Panc1 (cell line): ENCODE data around the gene CRTC1.

Experiments
- POLR2AphosphoS5 ChIP-seq: IDR thresholded peaks from 2 replicates; pipeline ENCODE4 v1.6.1; 2012; ENCODE audit warnings: mild to moderate bottlenecking, low read depth, low read length, moderate library complexity
- TCF7L2 ChIP-seq: IDR thresholded peaks from 2 replicates; pipeline ENCODE4 v1.6.1; 2011; ENCODE audit warnings: mild to moderate bottlenecking, low read depth, low read length, inconsistent platforms
- TF ChIP-seq, protein P1 (sequence below): fragments of 450-650 bp; IDR thresholded peaks from 2 replicates; pipeline ENCODE4 v1.5.1; 2017; ENCODE audit warnings: mild to moderate bottlenecking

DNA sequence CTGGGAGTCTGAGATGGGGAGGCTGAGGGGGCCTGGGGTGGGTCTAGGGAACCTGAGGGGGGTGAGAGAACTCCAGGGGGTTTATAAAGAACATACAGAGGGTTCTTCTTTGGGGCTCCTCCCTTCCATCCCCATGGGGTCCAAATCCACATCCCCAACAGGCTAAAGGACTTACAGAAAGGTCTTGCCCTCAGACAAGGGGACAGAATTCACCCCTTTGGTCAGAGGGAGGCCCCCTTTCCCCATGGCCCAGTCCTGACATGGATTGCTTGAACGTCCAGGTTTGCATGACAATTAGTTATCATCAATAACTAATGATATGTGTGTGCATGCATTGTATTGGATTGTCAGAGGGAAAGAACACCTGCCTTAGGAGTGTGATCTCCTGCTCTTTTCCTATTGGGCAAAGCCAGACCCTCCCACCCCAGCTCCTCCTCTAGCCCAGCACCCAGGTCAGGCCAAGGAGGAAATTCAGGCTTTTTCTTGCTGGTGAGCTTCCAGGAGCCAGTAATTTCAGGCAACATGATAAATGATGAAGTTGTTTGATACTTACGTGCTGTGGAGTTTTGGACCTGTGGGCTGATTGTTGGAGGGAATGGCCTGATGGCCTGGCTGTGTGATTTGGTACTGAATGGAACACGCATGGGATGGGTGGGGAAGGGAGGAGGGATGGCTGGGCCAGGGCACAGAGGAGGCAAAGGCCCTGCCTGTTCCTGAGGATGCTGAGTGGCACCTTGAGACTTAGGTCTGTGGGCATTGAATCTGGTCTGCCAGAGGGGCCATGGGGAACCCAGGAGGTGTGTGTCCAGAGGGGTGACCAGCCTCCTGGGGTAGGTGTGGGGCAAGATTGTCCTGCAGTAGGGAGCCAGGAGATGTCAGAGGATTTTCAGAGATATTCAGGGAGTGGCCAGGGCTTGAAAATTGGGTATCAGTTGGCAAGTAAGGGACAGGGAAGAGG, 45.5 kb upstream of the CRTC1 start:
- TF ChIP-seq, protein P1, sequence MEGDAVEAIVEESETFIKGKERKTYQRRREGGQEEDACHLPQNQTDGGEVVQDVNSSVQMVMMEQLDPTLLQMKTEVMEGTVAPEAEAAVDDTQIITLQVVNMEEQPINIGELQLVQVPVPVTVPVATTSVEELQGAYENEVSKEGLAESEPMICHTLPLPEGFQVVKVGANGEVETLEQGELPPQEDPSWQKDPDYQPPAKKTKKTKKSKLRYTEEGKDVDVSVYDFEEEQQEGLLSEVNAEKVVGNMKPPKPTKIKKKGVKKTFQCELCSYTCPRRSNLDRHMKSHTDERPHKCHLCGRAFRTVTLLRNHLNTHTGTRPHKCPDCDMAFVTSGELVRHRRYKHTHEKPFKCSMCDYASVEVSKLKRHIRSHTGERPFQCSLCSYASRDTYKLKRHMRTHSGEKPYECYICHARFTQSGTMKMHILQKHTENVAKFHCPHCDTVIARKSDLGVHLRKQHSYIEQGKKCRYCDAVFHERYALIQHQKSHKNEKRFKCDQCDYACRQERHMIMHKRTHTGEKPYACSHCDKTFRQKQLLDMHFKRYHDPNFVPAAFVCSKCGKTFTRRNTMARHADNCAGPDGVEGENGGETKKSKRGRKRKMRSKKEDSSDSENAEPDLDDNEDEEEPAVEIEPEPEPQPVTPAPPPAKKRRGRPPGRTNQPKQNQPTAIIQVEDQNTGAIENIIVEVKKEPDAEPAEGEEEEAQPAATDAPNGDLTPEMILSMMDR, result no peak
- TF ChIP-seq TCF7L2 (no peak), POLR2AphosphoS5 (no peak)
